Measurements from ENCODE around the gene FSCB. TPM values are rescaled to one million over a fixed set of nuclear protein-coding genes. Genes with fewer than 3 reads are reported as not detected.

FSCB gene
- not detected in 2 replicates for total RNA-seq

GRCh38 chr14:44507183-44507582 lies at the start of gene FSCB:
Gene FSCB, minus strand, starts transcription at chr14:44507283. Its CDS starts 296 bp downstream, at chr14:44506987.

